ENCODE measurements around the gene DUS1L.

Gene DUS1L

DNA sequence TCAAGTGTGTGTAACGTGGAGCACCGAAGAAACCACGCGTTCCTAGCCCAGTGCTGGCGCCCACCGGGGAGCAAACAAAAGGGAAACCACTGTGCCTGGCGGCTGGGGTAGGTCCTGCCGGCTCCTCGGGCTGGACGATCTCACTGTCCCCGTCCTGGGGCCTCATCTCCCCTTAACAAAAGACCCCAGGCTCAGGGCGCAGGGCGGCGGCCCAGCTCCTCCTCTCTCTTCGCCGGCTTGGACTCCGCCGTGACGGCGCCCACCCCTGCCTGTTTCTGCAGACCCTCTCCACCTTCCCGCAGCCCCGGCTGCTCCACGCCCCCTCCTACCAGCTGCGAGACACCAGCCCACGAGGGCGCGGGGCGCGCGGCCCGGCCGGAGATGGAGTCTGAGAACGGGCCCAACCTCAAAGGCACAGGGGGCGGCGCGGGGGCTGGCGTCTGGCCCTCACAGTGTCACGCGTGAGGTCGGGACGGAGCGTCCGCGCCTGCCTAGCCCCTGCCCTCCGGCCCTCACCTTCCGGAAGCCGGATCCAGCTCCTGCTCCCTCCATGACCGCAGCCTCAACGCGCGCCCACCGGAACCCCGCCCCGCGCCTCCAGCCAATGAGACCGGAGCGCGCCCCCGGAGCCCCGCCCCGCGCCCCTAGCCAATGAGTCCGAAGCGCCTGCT lies 43.2 kb downstream of the DUS1L start, which contains the start of gene CENPX:
Gene CENPX (minus strand): TSS at position 569 of the 671 bp plus-strand sequence. CDS start 17 bp downstream, at position 552.
- DNase-seq, result no peak

DNA sequence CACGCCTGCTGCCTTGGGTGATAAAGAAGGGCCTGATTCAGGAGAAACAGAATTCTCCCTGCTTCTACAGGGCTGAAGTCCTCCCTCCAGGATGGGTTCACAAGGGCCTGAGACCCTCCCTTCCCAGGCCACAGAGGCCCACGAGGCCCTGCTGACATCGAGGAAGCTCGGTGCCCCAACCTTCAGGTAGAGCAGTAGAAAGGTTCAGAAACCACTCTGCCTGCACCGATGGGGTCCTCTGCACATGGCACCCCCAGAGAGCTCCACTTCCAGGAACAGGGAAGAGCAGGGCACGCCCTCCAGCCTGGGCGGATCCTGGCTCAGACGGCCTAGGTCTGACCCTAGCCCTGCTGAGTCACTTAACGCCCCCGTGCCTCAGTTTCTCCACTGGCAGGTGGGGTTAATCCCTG lies 43.7 kb downstream of the DUS1L start:
- DNase-seq, result no peak

DNA sequence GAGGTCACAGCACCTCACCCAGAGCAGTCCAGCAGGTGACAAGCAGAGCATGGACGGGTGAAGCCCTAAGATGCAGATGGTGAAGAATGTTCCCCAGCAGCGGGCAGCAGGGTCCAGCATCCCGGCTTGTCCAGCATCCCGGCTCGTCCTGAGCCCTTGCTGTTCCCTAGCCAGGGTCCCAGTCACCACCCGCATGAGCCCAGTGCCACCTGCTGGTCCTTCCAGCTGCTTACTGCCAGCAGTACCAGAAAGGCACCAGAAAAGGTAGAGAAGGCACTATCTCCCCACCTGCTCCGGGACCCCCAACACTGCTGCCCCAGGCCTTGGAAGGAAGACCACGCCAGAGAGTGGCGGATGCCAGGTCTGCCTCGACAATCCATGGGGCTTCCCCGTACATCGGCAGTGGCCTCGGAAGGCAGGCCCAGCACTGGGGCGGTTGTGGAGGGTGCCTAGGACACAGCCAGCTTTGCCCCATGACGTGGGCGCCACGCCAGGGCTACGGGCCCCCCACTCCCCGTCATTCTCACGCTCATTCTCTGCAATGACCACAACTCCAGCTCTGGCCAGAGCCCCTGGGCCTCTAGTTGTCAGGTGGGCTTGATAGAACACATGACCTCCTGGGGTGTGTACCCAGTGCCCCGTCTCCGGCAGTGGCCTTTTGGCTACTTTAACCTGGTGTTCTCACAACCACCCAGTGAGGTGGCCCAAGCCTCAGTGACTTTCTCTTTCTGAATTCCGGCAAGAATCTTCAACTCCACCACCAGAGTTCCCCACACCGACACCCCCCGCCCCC lies 44.3 kb downstream of the DUS1L start:
- DNase-seq, result peak; percentile 42

DNA sequence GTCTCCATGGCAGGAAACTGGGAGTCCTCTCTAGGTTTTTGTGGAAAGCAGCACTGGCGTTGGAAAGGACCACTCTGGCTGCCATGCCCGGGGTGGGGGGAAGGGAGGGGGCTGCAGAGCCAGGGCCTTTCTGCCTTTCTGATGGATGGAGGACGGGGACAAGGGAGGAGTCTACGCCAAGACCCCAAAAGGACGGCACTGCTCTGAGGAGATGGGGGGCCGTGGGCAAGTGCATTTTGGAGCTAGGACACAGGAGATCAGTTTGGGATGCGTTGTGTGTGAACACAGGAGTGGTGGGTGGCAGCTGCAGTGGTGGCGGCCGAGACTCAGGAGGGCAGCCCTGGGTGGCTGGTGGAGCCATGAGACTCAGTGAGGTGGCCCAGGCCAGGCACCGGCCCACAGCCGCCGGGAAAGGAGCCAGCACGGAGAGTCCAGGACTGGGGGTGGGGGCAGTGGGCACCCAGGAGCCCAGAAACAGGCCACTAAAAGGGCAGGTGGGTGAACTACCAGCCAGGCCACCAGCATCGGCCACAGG lies 45.0 kb downstream of the DUS1L start:
- DNase-seq, result no peak

DNA sequence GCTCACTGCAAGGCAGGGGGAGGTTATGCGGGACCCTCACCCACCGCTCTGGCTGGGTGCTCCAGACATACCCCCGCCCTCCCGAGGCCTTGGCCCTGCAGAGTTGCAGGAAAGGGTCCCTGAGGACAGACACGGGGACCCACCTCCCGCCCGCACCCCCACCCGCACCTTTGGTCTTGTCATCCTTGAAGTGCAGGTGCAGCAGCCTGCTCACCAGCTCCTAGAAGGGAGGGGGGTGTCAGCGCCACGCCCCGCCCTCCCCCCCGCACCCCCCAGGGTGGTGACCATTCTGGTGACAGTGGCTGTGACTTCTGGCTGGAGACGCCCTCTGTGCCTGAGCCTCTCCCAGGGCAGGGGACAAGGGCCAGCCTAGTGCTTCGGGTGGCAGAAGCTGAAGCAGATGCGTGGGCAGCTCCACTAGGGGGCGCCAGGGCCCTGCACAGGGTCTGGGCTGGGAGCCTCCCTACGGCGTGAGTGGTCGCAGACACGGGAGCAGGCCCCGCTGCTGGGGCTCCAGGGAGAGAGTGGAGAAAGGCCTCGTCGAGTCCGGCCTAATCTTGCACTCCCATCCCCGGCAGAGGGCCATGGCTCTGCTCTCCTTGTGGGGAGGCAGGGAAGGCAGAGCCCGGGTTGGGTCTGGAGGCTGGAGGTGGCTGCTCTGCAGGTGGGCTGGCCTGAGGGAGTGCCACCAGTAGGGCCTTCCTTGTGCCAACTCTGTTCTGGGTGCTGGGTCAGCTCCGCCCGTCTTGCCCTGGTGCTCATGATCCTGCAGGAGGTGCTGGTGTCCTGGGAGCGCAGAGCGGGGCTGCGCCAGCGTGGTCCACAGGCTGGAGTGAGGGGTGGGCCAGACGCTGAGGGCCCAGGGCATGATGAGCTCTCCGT lies 45.7 kb downstream of the DUS1L start:
- no peak for DNase-seq

DNA sequence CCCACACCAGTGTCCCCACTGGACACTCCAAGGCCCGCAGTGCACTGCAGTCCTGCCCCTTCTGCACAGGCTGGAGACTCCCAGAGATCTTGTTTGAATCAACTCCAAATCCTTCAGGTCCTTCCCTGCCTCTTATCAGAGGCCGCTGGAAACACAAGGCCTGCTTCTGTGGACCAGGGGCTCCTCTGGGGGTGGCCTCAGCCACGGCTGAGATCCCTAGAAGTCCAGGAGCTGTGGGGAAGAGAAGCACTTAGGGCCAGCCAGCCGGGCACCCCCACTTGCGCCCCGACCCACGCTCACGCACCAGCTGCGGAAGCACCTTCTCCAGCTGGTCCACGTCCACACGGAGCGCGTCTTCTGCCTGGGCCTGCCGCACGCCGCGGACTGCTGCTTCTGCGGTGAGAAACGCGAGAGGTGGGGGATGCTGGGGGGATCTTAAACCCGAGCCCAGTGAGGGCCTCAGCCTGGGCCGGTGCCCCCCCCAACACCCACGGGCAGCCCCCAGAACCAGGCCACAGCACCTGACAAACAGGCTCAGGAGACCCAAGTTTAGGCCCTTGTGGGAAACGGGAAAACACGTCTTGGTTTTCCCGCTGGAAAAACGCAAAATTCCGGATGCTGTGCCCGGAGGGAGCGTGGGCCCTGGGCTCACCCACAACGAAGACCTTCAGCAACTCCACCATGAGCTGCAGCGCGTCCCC lies 46.5 kb downstream of the DUS1L start:
- no peak for DNase-seq

DNA sequence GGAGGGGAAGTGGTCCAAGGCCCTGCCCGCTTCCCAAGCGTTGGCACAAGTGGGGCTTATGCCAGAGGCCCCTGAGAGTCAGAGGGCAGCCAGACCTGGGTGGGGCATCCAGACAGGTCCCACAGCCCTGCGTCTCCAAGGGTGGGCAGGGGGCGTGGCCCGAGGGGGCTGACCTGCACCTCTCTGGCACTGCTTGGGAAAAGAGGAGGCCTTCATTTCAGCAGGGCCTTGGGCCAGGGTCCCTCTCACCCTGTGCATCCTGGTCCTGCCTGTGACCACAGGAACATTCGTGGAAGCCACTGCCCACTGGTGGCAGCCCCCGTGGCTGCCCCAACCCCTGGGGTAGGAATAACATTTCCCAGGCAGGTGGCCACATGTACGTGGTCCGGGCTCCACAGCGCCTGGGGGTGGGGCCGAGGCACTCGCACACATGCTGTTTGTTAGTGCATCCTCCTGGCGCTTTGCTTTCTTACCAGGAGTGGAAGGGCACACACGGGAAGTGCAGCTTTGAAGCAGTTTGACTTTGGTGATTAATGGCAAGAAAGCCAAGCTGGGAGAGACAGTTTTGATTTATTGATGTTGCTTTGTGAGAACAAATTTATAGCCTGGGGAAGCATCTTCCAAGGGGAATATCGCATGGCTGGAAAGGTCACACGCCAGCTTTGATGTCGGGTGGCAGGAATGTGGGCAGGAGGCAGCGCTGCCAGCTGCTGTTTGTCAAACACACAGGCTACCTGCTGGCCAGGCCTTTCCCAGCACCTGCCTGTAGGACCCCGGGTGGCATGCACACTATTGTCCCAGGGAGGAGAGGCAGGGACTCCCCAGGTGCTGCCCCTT lies 47.2 kb downstream of the DUS1L start:
- DNase-seq, result peak; percentile 42

DNA sequence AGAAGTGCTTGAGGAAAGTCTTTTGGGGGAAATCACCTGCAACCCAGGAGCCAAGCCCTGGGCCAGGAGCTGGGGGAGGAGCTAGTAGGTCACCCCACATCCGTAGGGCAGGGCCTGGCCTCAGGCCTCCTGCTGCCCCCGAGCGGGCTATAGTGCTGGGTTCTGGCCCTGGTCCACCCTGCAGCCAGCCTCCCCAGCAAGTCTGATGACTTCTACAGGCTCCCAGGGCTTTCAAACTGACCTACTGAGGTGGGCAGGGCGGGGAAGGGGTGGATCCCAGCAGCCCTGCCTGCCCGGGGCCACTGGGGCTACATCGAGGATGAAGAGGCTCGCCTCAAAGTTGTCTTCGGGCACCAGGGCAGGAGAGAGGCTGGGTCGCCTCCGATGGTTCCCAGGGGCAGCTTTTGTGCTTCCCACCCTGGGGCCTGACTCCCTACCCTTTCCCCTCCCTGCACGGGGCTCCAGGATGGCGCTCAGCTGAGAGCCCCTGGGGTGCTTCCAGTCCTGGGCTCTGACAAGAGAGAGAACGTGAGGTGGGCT lies 47.9 kb downstream of the DUS1L start:
- no peak for DNase-seq

DNA sequence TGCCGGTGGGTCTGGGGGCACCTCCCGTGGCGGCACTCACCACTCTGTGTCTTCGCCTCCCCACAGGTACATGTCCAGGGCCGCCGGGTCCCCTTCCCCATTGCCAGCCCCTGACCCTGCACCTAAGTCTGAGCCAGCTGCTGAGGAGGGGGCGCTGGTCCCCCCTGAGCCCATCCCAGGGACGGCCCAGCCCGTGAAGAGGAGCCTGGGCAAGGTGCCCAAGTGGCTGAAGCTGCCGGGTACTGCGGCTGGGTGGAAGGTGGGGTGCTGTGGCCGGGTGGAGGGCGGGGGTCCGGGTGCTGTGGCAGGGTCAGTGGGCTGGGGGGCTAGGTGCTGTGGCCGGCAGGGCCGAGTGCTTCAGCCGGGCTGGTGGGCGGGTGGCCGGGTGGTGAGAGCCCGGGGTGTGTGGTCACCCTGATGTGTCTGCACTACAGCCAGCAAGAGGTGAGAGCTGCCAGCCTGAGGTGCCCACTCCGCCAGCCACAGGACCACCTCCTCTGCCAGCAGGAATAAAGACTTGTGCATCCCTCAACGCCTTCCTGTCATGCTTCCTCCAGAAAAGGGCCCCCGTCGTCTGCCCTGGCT lies 48.6 kb downstream of the DUS1L start:
- no peak for DNase-seq

DNA sequence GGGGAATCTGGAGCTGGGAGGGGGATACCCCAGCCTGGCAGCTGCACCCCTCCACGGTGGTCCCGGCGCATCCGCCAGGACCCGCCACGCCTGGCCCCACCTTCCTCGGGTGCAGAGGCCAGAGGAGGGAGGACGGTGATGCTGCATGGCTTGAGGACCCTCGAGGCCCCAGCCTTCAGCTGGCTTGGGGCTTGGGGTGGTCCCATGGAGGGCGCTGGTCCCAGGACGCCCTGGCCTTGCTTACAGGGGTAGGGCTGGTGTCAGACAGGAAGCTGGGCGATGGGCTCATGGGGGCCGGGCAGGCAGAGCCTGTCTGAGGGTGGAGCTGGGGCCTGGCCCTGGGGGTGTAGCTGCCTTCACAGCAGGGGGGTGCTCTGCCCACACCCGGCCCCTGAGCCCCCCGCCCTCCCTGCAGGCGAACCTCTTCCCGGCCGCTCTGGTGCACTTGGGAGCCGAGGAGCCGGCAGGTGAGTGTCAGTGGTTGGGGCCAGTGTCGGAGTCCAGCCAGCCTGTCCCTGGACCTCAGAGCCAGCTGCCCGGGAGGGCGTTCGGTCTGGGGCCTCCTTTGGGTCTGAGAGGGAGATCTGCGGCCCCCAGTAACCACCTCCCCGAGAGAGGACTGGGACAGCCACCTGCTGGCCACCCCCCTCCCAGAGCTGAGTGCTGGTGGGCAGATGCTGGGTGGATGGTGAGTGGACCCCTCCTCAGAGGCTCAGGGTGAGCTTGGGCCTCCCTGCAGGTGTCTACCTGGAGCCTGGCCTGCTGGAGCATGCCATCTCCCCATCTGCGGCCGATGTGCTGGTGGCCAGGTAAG lies 49.3 kb downstream of the DUS1L start:
- DNase-seq, result no peak

DNA sequence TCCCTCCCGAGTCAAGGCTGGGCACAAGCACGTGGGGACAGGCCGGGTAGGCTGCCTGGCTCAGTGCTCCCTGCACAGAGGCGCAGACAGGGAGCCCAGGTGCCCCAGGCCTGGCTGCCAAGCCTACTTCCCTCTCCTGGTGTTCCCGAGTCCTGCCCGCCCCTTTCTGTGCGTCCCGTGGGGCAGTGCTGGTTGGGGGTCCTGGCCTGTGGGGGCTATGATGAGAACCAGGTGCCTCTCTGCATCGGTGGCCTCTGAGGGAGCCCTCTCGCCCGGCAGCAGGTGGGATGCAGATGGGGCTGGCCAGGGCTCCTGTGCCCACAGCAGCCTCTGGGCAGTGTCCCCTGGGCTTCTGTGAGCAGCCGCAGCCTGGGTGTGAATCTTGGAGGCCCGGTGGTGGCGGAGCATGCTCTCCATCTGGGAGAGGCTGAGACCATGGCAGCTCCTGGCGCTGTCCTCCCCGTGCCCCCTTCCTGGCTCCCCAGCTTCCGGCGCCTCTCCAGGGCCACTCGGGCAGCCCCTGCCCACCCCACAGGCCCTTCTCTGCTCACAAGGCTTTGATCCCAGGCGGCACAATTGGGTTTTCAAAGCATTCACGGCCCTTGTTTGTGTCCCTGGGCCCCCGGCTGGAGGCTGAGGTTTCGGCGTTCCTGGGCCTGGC lies 50.2 kb downstream of the DUS1L start:
- DNase-seq, result no peak

DNA sequence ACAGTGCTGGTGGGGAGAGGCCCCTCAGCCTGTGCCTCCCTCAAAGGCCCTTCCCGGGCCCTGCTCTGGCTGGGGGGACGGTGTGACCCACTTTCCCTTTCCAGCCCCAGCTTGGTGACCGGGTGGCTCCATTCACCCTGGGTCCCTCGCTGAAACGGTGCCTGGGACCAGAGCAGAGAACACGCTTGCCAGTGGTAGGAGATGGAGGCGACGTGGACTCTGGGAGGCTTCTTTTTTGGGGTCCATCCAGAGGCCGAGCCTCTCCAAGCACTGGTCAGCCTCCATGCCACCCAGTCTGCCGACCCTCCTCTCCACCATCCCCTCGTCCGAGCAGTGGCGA lies 50.7 kb downstream of the DUS1L start:
- no peak for DNase-seq

DNA sequence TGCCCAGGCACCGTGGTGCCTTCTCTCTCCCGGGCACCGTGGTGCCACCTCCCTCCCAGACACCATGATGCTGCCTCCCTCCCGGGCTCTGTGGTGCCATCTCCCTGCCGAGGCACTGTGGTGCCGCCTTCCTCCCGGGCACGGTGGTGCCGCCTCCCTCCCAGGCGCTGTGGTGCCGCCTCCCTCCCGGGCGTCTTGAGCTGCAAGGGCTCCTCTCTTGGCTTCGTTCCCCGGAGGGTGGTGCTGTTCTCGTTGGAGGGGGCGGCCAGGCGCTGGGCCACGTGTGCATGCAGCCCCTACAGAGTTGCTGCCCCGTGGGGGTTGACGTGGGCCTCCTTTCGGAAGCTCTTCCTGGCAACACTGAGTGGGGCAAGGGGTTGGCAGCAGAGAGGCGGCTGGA lies 51.2 kb downstream of the DUS1L start:
- no peak for DNase-seq

DNA sequence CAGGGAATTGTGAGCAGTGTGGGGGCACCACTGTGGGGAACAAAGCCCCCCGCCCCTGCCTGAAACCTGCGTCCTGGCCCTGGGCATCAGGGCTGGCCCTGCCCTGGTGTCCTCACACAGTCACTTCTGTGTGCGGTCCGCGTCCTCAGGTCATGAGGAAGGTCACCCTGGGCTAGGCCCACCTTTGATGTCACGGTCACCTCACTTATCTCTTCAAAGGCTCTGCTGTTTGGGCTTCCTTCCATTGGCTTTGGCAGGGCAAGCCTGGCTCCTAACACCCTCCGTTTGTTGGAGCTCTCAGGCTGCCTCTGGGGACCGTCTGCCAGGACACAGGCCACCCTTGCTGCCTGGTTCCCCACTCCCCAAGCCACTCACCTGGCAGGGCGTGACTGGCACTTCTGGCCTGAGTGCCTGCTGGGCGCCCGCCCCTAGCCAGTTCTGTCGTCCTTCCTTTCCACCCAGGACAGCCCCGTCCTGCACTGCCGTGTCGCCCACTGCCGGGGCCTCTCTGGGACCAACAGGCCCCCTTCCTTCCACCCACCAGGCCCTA lies 51.8 kb downstream of the DUS1L start:
- DNase-seq, result no peak

DNA sequence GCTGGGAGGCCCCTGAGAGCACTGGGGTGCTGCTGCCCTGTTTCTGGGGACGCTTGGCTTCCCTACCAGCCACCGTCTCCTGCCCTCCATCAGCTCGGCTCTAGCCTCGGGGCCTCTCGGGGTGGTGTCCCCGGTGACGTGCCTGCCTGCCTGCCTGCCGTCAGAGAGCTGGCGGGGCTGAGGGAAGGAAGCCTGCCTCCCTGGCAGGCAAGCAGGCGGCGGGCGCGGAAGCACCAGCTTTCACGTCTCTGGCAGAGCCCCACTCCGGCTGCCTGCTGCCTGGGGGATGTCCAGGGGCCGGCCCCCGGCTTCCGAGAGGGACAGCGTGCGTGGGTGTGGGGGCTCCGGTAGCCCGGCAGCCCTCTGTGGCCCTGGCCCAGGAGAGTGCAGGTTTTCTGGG lies 52.3 kb downstream of the DUS1L start:
- DNase-seq, result no peak

DNA sequence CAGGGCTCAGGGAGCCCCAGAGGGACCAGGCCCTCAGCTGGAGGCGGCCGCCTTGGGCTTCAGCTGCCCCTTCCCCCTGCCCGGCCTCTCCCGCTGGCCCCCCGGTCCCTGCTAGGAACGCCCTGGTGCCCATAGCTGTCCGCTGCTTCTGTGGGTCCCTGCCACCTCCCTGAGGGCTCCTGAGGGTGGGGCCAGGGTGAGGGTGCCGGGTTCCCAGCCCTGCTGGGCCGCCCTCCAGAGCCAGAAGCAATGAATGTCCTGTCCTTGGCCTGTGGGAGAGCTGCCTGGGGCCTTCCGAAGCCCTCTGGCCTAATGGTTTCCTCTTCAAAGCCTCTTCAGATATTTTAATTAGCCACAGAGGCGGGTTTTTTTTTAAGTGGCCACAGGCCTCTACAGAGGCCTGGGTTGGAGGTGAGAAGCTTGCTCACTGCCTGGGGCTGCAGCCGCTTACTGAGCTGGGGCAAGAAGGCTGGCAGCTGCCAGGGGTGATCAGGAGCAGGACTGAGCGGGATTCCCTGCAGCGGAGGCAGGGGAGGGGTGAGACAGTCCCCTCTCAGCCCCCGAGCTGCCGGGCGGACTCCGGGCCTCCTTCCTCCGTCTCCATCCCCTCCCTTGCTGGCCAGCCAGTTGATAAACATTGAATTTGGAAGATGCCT lies 52.8 kb downstream of the DUS1L start:
- DNase-seq, result peak; percentile 22

DNA sequence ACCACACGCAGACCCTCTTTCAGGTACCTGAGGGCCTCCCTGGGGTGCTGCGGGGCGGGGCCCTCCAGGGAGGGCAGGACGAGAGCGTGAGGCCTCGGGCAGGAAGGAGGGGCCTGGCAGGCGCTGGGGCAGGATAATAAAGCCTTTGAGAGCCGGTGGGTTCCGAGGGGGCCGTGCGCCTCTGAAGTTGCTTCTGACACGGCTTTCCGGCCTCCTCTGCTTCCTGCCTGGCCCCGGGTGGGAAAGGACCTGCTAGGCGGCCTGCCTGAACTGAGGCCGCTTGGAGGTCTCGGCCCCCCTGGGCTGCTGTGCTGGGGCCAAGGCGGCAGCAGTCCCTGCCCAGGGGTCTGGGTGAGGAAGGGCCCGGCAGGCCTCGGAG lies 53.4 kb downstream of the DUS1L start:
- DNase-seq, result no peak

DNA sequence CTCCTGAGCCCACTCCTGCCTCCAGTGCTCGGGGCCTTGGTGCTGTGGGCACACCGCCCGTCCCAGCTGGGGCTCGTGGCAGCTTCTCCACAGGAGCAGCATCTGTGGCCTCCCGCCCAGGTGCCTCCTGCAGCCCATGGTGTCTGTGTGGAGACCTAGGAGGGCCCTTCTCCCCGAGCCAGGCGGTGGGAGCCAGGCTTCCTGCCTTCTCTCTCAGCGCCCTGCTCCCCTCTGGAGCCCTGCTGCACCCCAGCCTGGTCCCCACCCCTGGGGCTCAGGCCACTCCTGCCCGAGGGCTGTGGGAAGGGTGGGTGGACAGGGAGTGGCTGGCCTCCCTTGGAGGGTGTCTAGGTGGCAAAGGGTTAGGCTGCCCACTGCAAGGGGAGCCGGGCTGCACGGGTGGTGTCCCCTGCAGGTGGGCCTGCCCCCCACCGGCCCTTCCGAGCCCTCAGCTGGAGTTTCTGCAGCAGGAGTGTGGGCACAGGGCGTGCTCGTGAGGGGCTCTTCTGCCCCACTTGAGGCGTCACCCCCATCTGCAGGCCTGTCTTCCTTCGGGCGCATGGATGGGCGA lies 53.9 kb downstream of the DUS1L start:
- DNase-seq, result no peak
